ENCODE data around the gene EFNA1. TPM values are rescaled to one million over a fixed set of nuclear protein-coding genes. Genes with fewer than 3 reads are reported as not detected.
A peak's percentile ranks its signal among the peaks of the same experiment; 100 is the strongest.

EFNA1 gene
- total and polyA plus RNA-seq, 2 experiments from 2014 or later = 3.2 to 5.1 TPM

DNA sequence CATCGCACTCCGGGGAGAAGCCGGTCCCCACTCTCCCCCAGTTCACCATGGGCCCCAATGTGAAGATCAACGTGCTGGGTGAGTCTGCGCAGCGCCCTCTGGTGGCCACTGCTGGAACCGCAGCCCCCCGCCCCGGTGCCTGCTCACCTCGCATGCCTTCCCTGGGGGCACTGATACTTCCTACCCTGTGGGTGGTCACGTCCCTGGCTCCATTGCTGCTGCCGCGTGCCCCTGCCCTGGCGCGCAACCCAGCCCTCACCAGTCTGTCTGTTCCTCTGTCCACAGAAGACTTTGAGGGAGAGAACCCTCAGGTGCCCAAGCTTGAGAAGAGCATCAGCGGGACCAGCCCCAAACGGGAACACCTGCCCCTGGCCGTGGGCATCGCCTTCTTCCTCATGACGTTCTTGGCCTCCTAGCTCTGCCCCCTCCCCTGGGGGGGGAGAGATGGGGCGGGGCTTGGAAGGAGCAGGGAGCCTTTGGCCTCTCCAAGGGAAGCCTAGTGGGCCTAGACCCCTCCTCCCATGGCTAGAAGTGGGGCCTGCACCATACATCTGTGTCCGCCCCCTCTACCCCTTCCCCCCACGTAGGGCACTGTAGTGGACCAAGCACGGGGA is 41.4 kb upstream of the EFNA1 start:
- no peaks in the 10 kb centered on the region for H3K79me2 ChIP-seq (replicated peaks; ENCODE audit: insufficient read depth)
- peaks cover 15% of the 10 kb centered on the region; the same call in 1 of the 2 replicates for H3F3A ChIP-seq (replicated peaks; ENCODE audit: low read depth)
- peaks cover 59% of the 10 kb centered on the region for H3K27me3 Mint-ChIP-seq (ENCODE audit: insufficient read depth, low read depth, poor library complexity)
- H3K27ac ChIP-seq (ENCODE audit: low read depth) = no peak overlapping the region
- no peaks in the 10 kb centered on the region for H3K9me3 Mint-ChIP-seq
- H3K4me1 Mint-ChIP-seq = peaks cover 42% of the 10 kb centered on the region
- H2AFZ ChIP-seq = peak overlapping the region; percentile 97; the same call in 1 of the 2 replicates
- H3K4me3 Mint-ChIP-seq = peak overlapping the region; percentile 95
- ATAC-seq (peak; percentile 19), DNase-seq (ENCODE audit: low spot score) (peak; percentile 82)
- TF ChIP-seq CTCF (conservative IDR thresholded peaks at IDR 0.05; ENCODE audit: low read depth in 2 of 2) (peak; percentile 76 to 95), POLR2AphosphoS5 (IDR thresholded peaks at IDR 0.05; ENCODE audit: low read depth) (no peak)
- H3K4me3 ChIP-seq = peak overlapping the region; percentile 88
- peak overlapping the region; percentile 95 for H3K4me2 ChIP-seq
- H3K27me3 ChIP-seq (ENCODE audit: insufficient read depth) = peaks cover 33% of the 10 kb centered on the region
- no peaks in the 10 kb centered on the region; the same call in 2 of the 3 replicates for H3K36me3 Mint-ChIP-seq (ENCODE audit: low read depth)
- H3K36me3 ChIP-seq (ENCODE audit: insufficient read depth) = no peaks in the 10 kb centered on the region
- peaks cover 5% of the 10 kb centered on the region; the same call in 1 of the 2 replicates for H4K20me1 ChIP-seq (replicated peaks; ENCODE audit: insufficient read depth)
- peaks cover 21% of the 10 kb centered on the region for H3K4me1 ChIP-seq (ENCODE audit: insufficient read depth)
- no peak overlapping the region for H3K27ac Mint-ChIP-seq
- H3K9me2 ChIP-seq (ENCODE audit: insufficient read depth) = no peaks in the 10 kb centered on the region

GRCh38 chr1:155086856-155087535 is 40.7 kb upstream of the EFNA1 start:
- Histone ChIP-seq H3K27me3 (ENCODE audit: insufficient read depth) (peaks cover 28% of the 10 kb centered on the region), H3K4me3 (no peak overlapping the region), H3K27ac (ENCODE audit: low read depth) (no peak overlapping the region), H3K4me2 (no peak overlapping the region), H3F3A (replicated peaks; ENCODE audit: low read depth) (peaks cover 10% of the 10 kb centered on the region; the same call in 1 of the 2 replicates), H3K79me2 (replicated peaks; ENCODE audit: insufficient read depth) (no peaks in the 10 kb centered on the region), H3K36me3 (ENCODE audit: insufficient read depth) (no peaks in the 10 kb centered on the region), H4K20me1 (replicated peaks; ENCODE audit: insufficient read depth) (no peaks in the 10 kb centered on the region; the same call in 1 of the 2 replicates), H3K4me1 (ENCODE audit: insufficient read depth) (peaks cover 19% of the 10 kb centered on the region), H3K9me2 (ENCODE audit: insufficient read depth) (no peaks in the 10 kb centered on the region), H2AFZ (no peak overlapping the region)
- TF ChIP-seq STAT1 (IDR thresholded peaks at IDR 0.05; ENCODE audit: unreplicated experiment) (no peak), EZH2 (IDR thresholded peaks at IDR 0.05; ENCODE audit: low read depth, unreplicated experiment) (no peak), ZNF114 (CRISPR knock-in tag; IDR thresholded peaks at IDR 0.05) (no peak), CTCF (conservative IDR thresholded peaks at IDR 0.05; ENCODE audit: low read depth in 2 of 2) (peak; percentile 46 to 62)
- H3K27ac Mint-ChIP-seq = no peak overlapping the region
- peaks cover 54% of the 10 kb centered on the region for H3K27me3 Mint-ChIP-seq (ENCODE audit: insufficient read depth, low read depth, poor library complexity)
- H3K4me1 Mint-ChIP-seq = peaks cover 41% of the 10 kb centered on the region
- no peaks in the 10 kb centered on the region; the same call in 2 of the 3 replicates for H3K36me3 Mint-ChIP-seq (ENCODE audit: low read depth)
- ATAC-seq = no peak
- no peak overlapping the region; the same call in 2 of the 3 replicates for H3K4me3 Mint-ChIP-seq
- H3K9me3 Mint-ChIP-seq = no peaks in the 10 kb centered on the region
- DNase-seq (ENCODE audit: low spot score) = peak; percentile 72

Measured in GM23338 (cell line).